Keratinocyte (primary cell): ENCODE data around the gene PNP.

ENCODE experiments used
- EZH2 ChIP-seq: IDR thresholded peaks from one replicate; pipeline ENCODE4 v1.6.1; 2012; ENCODE audit warnings: inconsistent platforms, mild to moderate bottlenecking, low read length, moderate library complexity
- TF ChIP-seq, protein P1 (sequence below), 3 experiments: IDR thresholded peaks in 1 of 3; conservative IDR thresholded peaks in 1 of 3; optimal IDR thresholded peaks in 1 of 3; 2 replicates in 2 of 3; 3 replicates in 1 of 3; pipeline versions ENCODE3 to v1.5.1; 2011; ENCODE audit warnings: low read length in 3 of 3, mild to moderate bottlenecking in 3 of 3, moderate library complexity in 2 of 3, control low read depth in 1 of 3, inconsistent platforms in 1 of 3; ENCODE audit not compliant: insufficient read depth in 2 of 3; ENCODE audit errors: extremely low read depth in 1 of 3

DNA sequence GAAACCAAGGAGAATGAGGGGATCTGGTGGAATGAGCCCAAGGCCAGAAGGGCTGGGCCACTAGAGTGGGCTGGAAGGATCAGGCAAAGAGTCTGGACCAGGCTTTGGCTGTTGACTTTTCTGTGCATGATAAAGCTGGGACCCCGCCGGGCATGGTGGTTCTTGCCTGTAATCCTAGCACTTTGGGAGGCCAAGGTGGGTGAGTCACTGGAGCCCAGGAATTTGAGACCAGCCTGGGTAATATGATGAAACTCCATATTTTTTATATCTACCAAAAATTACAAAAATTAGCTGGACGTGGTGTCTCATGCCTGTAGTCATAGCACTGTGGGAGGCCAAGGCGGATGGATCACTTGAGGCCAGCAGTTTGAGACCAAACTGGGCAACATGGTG is 32.8 kb upstream of the PNP start:
- TF ChIP-seq, protein P1, sequence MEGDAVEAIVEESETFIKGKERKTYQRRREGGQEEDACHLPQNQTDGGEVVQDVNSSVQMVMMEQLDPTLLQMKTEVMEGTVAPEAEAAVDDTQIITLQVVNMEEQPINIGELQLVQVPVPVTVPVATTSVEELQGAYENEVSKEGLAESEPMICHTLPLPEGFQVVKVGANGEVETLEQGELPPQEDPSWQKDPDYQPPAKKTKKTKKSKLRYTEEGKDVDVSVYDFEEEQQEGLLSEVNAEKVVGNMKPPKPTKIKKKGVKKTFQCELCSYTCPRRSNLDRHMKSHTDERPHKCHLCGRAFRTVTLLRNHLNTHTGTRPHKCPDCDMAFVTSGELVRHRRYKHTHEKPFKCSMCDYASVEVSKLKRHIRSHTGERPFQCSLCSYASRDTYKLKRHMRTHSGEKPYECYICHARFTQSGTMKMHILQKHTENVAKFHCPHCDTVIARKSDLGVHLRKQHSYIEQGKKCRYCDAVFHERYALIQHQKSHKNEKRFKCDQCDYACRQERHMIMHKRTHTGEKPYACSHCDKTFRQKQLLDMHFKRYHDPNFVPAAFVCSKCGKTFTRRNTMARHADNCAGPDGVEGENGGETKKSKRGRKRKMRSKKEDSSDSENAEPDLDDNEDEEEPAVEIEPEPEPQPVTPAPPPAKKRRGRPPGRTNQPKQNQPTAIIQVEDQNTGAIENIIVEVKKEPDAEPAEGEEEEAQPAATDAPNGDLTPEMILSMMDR (optimal IDR thresholded peaks at IDR 0.05 in 1 of 3, IDR thresholded peaks at IDR 0.05 in 1 of 3, conservative IDR thresholded peaks at IDR 0.05 in 1 of 3; ENCODE audit: extremely low read depth in 1 of 3, insufficient read depth in 2 of 3, low read length in 3 of 3): no peak
- TF ChIP-seq EZH2: no peak
